NCI-H2171 treated with DMSO at 0.1 percent for 48 hours (cell line): Measurements from ENCODE around the gene MIA3.
"Not testable (repeated sequence)": the region's sequence is repeated elsewhere in the genome, so short reads cannot be mapped to it uniquely, and the experiment has no call there.

Source experiments
- DNase-seq: peaks from one replicate; lab custom pipeline; 2025; lab: John Stamatoyannopoulos, UW

The MIA3 gene

GRCh38 chr1:222622765-222623164 is 4.9 kb downstream of the MIA3 start:
- no peak for DNase-seq

- DNase-seq = no peak
Measured at GRCh38 chr1:222623458-222623857, 5.6 kb downstream of the MIA3 start.

- no peak for DNase-seq
Measured at GRCh38 chr1:222624214-222624613, 6.3 kb downstream of the MIA3 start.

- no peak for DNase-seq
Measured at GRCh38 chr1:222627232-222627631, 9.3 kb downstream of the MIA3 start.

- no peak for DNase-seq
Measured at GRCh38 chr1:222629921-222630535, 12.1 kb downstream of the MIA3 start.

GRCh38 chr1:222631611-222632208 is 13.8 kb downstream of the MIA3 start:
- no peak for DNase-seq

- DNase-seq = no peak
Measured at GRCh38 chr1:222632749-222633148, 14.9 kb downstream of the MIA3 start.

- DNase-seq = peak; percentile 81
Measured at GRCh38 chr1:222634180-222635013, 16.5 kb downstream of the MIA3 start.

- DNase-seq = no peak
Measured at GRCh38 chr1:222641269-222641948, 23.5 kb downstream of the MIA3 start.

- DNase-seq = no peak
Measured at GRCh38 chr1:222642468-222642867, 24.6 kb downstream of the MIA3 start.

- DNase-seq = no peak
Measured at GRCh38 chr1:222643606-222643937, 25.7 kb downstream of the MIA3 start.

GRCh38 chr1:222643938-222644635 is 26.2 kb downstream of the MIA3 start:
- DNase-seq = peak; percentile 99

GRCh38 chr1:222644636-222644980 is 26.7 kb downstream of the MIA3 start:
- DNase-seq = no peak

GRCh38 chr1:222652676-222653075 is 34.8 kb downstream of the MIA3 start:
- no peak for DNase-seq

- no peak for DNase-seq
Measured at GRCh38 chr1:222653178-222653827, 35.4 kb downstream of the MIA3 start.

GRCh38 chr1:222654849-222655248 is 37.0 kb downstream of the MIA3 start:
- DNase-seq = no peak

GRCh38 chr1:222656391-222657155 is 38.7 kb downstream of the MIA3 start:
- DNase-seq = no peak

GRCh38 chr1:222657899-222658298 is 40.0 kb downstream of the MIA3 start:
- no peak for DNase-seq

- no peak for DNase-seq
Measured at GRCh38 chr1:222663431-222663934, 45.6 kb downstream of the MIA3 start.

GRCh38 chr1:222665964-222666363 is 48.1 kb downstream of the MIA3 start:
- DNase-seq = no peak

- DNase-seq = not testable (repeated sequence)
Measured at GRCh38 chr1:222668184-222668583, 50.3 kb downstream of the MIA3 start.
